Tibial nerve (tissue), 4 donors: ENCODE results near the gene MAPK8.
"Not testable (repeated sequence)": the region's sequence is repeated elsewhere in the genome, so short reads cannot be mapped to it uniquely, and the experiment has no call there.

Experiments
- CTCF ChIP-seq, 5 experiments: fragments of 200-600 bp in 3 of 5; fragments of 450-650 bp in 2 of 5; sonication (generic) in 3 of 5; IDR thresholded peaks; one replicate each; pipeline ENCODE4 v1.5.1; 2016 to 2019; ENCODE audit warnings: antibody characterized with exemption in 5 of 5, mild to moderate bottlenecking in 3 of 5, moderate library complexity in 2 of 5
- EP300 ChIP-seq, 2 donors: sonication (generic); formaldehyde crosslinking; IDR thresholded peaks; one replicate each; pipeline ENCODE4 v1.6.1; 2017; ENCODE audit warnings: antibody characterized with exemption in 2 of 2, mild to moderate bottlenecking in 1 of 2

GRCh38 chr10:48347539-48347938 lies 41.1 kb downstream of the MAPK8 start:
- TF ChIP-seq CTCF, EP300 (IDR thresholded peaks at IDR 0.05): not testable (repeated sequence)
